GM19193 (cell line): ENCODE results near the gene SH3PXD2B.

Experiments
- POLR2A ChIP-seq: IDR thresholded peaks from 4 replicates; pipeline ENCODE4 v1.6.1; 2011; ENCODE audit not compliant: insufficient read depth, insufficient read length; ENCODE audit errors: extremely low read depth

The SH3PXD2B gene

GRCh38 chr5:172344855-172345409 is 109.4 kb downstream of the SH3PXD2B start:
- TF ChIP-seq POLR2A: no peak

DNA sequence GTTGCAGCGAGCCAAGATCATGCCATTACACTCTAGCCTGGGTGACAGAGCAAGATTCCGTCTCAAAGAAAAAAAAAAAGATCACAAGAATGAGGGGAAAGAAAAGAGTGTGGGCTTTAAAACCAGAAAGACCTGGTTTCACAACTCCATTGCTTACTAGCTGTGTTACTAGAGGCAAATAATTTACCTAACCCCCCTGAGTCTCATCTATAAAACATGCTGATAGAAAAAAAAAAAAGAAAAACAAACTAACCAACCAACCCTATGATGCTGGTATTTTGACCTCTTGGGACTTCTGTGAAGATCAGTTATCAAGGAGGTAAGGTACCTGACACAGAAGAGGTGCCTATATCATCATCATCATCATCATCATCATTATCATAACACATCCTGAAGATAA is 110.6 kb downstream of the SH3PXD2B start:
- TF ChIP-seq POLR2A: no peak

DNA sequence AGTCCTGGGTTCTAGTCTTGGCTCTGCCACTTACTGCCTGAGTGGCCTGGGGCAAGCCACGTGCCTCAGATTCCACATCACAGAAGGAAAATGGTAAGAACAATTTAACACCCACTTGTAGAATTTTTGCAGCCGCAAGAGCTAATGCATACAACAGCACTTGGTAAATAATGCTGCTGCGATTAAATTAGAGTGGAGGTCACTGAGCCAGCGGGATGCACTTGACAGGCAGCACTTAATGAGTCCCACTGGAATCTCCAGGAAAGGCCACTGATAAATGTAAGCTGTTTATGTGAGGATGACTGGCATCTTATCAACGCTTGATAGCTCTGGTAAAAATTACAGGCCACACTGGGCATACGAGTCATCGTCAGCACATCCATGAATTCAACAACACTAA is 111.4 kb downstream of the SH3PXD2B start:
- no peak for TF ChIP-seq POLR2A

DNA sequence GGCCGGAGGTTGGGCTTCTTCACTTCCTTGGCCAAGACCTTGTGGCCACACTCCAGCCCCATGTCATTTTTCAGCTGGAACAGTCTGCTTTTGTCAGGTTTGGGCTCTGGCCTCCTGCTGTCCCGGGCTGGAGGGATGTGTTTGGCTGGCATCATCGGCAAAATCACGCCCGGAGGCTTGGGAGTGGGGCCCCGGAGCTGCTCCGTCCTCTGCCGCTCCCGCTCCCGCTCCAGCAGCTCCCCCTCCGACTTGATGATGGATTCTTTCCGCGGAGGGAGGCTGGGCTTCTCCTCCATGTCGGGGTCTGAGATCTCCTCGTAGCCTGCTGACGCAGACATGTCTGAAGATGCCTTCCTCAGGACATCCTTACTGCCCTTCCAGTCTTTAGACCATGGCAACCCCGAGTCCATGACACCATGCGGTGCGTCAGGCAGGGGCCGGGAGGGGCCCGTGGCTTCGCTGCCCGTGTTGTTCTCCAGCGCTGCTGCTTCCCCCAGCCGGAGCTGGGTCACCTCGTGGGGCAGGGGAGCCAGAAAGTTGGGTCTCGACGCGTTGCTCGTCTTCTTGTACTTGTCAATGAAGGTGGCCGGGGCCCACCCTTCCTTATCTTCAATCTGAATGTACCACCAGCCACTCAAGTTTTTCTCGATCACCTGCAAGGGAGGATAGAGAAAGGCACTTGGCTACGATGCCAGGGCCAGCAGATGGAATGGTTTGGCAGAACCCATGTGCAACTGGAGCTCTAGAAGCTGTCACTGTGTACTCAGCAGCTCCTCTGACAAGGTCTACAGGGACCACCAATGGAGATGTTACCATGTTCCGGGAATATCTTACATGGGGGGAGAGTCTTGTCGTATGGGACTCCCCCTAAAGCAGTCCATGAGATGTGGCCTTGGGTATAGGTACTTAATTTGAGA is 114.8 kb downstream of the SH3PXD2B start:
- TF ChIP-seq POLR2A: no peak

DNA sequence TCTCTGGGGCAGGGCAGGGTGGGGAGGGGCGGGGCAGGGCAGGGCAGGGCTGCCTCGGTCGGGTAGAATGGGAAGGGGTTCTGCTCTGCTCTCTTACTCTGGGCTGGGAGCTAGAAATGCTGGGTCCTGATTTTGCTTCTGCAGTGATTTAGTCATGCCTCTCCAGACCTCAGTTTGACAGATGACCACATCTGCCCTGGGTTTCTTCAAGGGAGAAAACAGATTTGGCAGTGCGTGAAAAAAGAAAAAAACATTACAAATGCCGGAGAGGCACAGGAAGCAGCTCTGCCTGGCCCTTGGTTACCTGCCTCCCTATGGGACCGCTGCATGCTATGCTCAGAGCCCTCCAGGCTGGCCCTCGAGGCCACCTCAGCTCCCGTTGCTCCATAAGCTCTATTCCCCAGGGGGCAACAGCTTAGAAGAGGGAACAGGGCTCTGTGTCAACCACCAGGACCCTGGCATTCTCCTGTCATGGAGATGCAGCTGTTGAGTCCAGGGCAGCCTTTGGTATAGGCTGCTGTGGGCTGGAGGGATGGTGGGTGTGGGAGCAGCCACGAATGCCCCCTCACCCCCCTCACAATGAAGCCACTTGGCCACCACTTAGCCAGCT is 117.5 kb downstream of the SH3PXD2B start:
- no peak for TF ChIP-seq POLR2A

DNA sequence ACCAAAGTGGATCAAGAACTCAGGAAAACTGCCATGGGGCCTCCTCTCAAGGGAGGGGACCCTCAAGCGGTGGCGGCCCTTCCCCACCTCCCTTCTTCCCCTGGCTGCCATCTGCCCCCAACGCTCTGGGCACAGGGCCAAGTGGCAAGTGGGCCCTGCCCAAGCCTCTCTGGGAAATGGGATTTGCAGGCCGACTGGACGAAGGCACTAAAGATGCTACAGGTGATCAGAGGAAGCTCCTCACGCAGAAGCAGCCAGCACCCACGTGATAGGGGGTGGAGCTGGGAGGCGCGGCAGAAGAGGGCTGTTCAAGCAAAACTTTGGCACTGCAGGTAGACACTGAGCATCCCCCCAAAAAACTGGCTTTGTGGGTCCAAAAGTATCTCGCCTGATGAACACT is 118.1 kb downstream of the SH3PXD2B start:
- TF ChIP-seq POLR2A: no peak

DNA sequence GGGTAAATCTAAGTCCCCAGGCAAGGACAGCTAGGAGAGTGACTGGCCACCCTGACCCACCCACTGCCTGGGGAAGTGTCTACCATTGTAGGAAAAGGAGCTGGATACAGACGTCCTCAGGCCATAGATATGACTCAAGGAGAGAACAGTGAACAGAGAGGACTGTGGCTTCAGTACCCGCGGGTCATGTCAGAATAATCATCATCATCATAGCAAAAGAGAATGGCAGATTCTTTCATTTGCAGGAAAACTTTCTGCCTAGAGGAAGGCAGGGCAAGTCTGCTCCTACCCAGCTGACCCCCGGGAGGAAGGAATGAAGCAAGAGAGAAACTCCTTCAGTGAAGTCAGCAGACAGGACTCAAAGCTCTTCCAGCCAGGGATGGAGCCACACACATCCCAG is 118.6 kb downstream of the SH3PXD2B start:
- TF ChIP-seq POLR2A: no peak

- TF ChIP-seq POLR2A: no peak
These were observed 119.7 kb downstream of the SH3PXD2B start for GRCh38 chr5:172334641-172335040.

GRCh38 chr5:172334196-172334595 is 120.1 kb downstream of the SH3PXD2B start:
- TF ChIP-seq POLR2A: no peak

GRCh38 chr5:172325452-172325851 is 128.9 kb downstream of the SH3PXD2B start:
- no peak for TF ChIP-seq POLR2A

DNA sequence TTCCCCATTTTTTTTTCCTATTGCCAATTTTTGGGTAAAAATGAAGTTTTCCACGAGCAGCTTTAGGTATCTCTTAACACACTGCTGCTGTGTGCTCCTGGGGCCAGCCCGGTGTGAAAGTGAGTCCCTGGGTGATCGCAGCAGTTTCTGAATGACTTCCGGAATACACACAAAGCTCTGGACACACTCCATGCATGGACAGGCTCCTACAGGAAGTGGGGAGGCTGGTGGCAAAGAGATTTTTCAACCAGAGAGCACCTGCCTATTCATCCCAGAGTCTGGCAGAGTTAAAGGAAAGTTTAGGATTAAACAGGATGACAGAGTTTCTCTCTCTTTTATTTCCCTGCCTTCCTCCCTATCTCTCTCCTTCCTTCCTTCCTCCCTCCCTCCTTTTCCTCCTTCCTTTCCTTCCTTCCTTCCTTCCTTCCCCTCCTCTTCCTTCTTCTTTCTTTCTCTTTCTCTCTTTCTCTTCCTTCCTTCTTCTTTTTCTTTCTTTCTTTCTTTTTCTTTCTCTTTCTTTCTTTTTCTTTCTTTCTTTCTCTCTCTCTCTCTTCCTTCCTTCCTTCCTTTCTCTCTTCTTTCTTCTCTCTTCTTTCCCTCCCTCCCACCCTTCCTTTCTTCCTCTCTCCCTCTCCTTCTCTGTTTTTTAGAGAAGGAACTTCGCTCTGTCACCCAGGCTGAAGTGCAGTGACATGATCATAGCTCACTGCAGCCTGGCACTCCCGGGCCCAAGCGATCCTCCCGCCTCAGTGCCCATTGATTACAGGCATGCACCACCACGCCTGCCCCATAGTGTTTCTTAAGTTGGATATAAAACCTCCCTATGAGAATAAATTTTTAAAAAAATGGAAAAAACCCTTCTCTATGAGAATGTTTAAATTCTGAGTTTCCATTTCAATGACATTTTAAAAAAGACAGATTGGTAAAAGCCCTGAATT is 132.0 kb downstream of the SH3PXD2B start:
- no peak for TF ChIP-seq POLR2A

GRCh38 chr5:172321593-172321992 is 132.7 kb downstream of the SH3PXD2B start:
- TF ChIP-seq POLR2A: no peak

DNA sequence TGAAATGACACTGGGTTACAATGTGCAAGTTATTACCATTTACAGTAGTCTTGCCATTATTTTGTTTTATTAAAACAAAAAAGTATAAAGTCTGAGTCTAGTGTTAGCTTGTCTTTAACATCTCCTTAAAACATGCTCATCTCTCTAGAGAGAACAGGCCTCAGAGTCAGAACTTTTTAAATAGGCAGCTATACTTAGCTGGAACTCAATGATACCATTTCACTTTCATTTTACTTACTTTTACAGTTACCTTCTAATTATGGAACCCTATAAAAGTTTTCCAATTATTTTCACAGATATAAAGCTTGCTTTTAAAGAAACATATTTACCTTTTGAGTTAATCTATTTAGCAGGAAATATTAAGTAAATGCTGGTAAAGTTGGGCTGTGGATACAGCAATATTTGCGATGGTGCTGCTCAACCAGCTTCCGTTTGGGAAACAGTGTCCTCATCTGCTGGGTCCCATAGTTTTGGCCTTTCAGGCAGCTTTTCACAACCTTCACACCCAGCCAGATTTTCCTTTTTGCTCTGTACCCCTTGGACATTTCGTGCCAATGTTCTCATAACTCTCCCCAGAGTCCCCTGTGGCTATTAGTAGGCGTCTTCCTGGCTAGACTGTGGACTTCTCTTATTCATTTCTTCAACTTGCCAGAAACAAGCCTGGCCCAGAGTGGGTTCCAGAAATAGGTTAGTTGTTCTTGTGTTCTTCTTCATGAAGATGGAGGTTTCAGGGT is 134.4 kb downstream of the SH3PXD2B start:
- no peak for TF ChIP-seq POLR2A
